Metanephros (tissue), 2 donors: Measurements from ENCODE around the gene FBL. TPM values are rescaled to one million over a fixed set of nuclear protein-coding genes. Genes with fewer than 3 reads are reported as not detected.

Experiments
- small RNA-seq: library from RNA; depleted of rRNA; stranded (forward); fragments of <200 nt; gene quantifications from one replicate; pipeline ENCODE3, GENCODE V24; 2014; ENCODE audit warnings: low replicate concordance
- total RNA-seq: library from RNA; depleted of rRNA; stranded (reverse); fragments of >200 nt; gene quantifications from one replicate; pipeline ENCODE4 v1.2.3, GENCODE V29; 2014

FBL gene
- 203 TPM for total RNA-seq

GRCh38 chr19:39845933-39846677 is at the start of gene FBL:
FBL (minus strand) TSS chr19:39846379; CDS start chr19:39846300, 79 bp downstream.

GRCh38 chr19:39833464-39834286 is 12.5 kb downstream of the FBL start, which contains the start of gene DYRK1B:
DYRK1B (minus strand) TSS chr19:39834162; CDS start chr19:39831867, 2,295 bp downstream.

Small RNAs within 50 kb of the gene (small RNA-seq; reads per million reads assigned to genes)
- not detected for gene MIR6719

Other genes with a start within 250 kb of the FBL start
- gene LGALS13, start 243.9 kb downstream of the FBL start, total RNA-seq: not detected
- gene LGALS16, start 190.5 kb downstream of the FBL start, total RNA-seq: not detected
- not detected for gene LGALS14, start 141.9 kb downstream of the FBL start, total RNA-seq
- gene CLC, start 108.3 kb downstream of the FBL start, total RNA-seq: 4.4 TPM
- gene LEUTX, start 67.5 kb downstream of the FBL start, total RNA-seq: not detected
- 42.7 TPM for gene DYRK1B, start 12.2 kb downstream of the FBL start, total RNA-seq
- gene FCGBP, start 88.3 kb upstream of the FBL start, total RNA-seq: 16.8 TPM
- 69.1 TPM for gene PSMC4, start 124.8 kb upstream of the FBL start, total RNA-seq
- 8.1 TPM for gene ZNF546, start 150.7 kb upstream of the FBL start, total RNA-seq
- 35.7 TPM for gene ZNF780B, start 209.9 kb upstream of the FBL start, total RNA-seq
- 26.0 TPM for gene ZNF780A, start 244.6 kb upstream of the FBL start, total RNA-seq